HUES48 (cell line): ENCODE results near the gene ATG7.

Experiments
- H3K27ac ChIP-seq: one replicate; pipeline ENCODE4 v1.7.0; 2013; ENCODE audit warnings: low read depth, low read length, inconsistent platforms
- H3K27me3 ChIP-seq: 2 replicates; pipeline ENCODE4 v1.6.1; 2013; ENCODE audit warnings: mild to moderate bottlenecking, low read length; ENCODE audit not compliant: control insufficient read depth, insufficient read depth
- H3K36me3 ChIP-seq: 2 replicates; pipeline ENCODE4 v1.6.1; 2013; ENCODE audit warnings: low read length; ENCODE audit not compliant: control insufficient read depth, insufficient read depth
- H3K4me1 ChIP-seq: 2 replicates; pipeline ENCODE4 v1.6.1; 2013; ENCODE audit warnings: mild to moderate bottlenecking, low read length; ENCODE audit not compliant: control insufficient read depth, insufficient read depth
- H3K4me3 ChIP-seq: 2 replicates; pipeline ENCODE4 v1.5.1; 2013; ENCODE audit warnings: mild to moderate bottlenecking, low read depth, low read length
- H3K9ac ChIP-seq: 2 replicates; pipeline ENCODE4 v1.6.1; 2013; ENCODE audit warnings: mild to moderate bottlenecking, low read depth, low read length, moderate library complexity
- H3K9me3 ChIP-seq: 2 replicates; pipeline ENCODE4 v1.6.1; 2013; ENCODE audit warnings: low read length; ENCODE audit not compliant: control insufficient read depth, insufficient read depth

ATG7 gene

GRCh38 chr3:11547498-11547897 lies 275.3 kb downstream of the ATG7 start:
- Histone ChIP-seq H3K27me3 (no peaks in the 10 kb centered on the region), H3K9me3 (no peaks in the 10 kb centered on the region), H3K4me1 (no peaks in the 10 kb centered on the region), H3K36me3 (no peaks in the 10 kb centered on the region), H3K4me3 (no peak overlapping the region), H3K27ac (no peak overlapping the region), H3K9ac (no peak overlapping the region)

- no peaks in the 10 kb centered on the region for H3K9me3 ChIP-seq
- H3K27ac ChIP-seq: no peak overlapping the region
- H3K36me3 ChIP-seq: no peaks in the 10 kb centered on the region
- no peak overlapping the region for H3K9ac ChIP-seq
- H3K4me1 ChIP-seq: no peaks in the 10 kb centered on the region
- no peak overlapping the region for H3K4me3 ChIP-seq
- H3K27me3 ChIP-seq: no peaks in the 10 kb centered on the region
Observed at GRCh38 chr3:11548721-11549131, 276.5 kb downstream of the ATG7 start.

- H3K36me3 ChIP-seq: no peaks in the 10 kb centered on the region
- no peak overlapping the region for H3K4me3 ChIP-seq
- H3K4me1 ChIP-seq: no peaks in the 10 kb centered on the region
- no peaks in the 10 kb centered on the region for H3K9me3 ChIP-seq
- no peaks in the 10 kb centered on the region for H3K27me3 ChIP-seq
- H3K27ac ChIP-seq: no peak overlapping the region
- H3K9ac ChIP-seq: no peak overlapping the region
Observed at GRCh38 chr3:11549580-11550140, 277.5 kb downstream of the ATG7 start.

- H3K4me3 ChIP-seq: no peak overlapping the region
- peaks cover 9% of the 10 kb centered on the region for H3K36me3 ChIP-seq
- no peaks in the 10 kb centered on the region for H3K4me1 ChIP-seq
- no peaks in the 10 kb centered on the region for H3K9me3 ChIP-seq
- H3K27ac ChIP-seq: no peak overlapping the region
- H3K27me3 ChIP-seq: no peaks in the 10 kb centered on the region
- H3K9ac ChIP-seq: no peak overlapping the region
Observed at GRCh38 chr3:11551036-11551435, 278.8 kb downstream of the ATG7 start.

GRCh38 chr3:11552289-11553264 lies 280.4 kb downstream of the ATG7 start:
- H3K27ac ChIP-seq: no peak overlapping the region
- H3K4me1 ChIP-seq: 0 out of 2 replicates have a peak, but pooled peaks cover 2% of the 10 kb centered on the region
- no peak overlapping the region for H3K4me3 ChIP-seq
- H3K9me3 ChIP-seq: no peaks in the 10 kb centered on the region
- H3K36me3 ChIP-seq: peaks cover 23% of the 10 kb centered on the region
- H3K27me3 ChIP-seq: no peaks in the 10 kb centered on the region
- H3K9ac ChIP-seq: no peak overlapping the region

- H3K27ac ChIP-seq: no peak overlapping the region
- no peak overlapping the region for H3K9ac ChIP-seq
- H3K36me3 ChIP-seq: peaks cover 33% of the 10 kb centered on the region
- H3K27me3 ChIP-seq: no peaks in the 10 kb centered on the region
- H3K4me1 ChIP-seq: 0 out of 2 replicates have a peak, but pooled peaks cover 2% of the 10 kb centered on the region
- H3K4me3 ChIP-seq: no peak overlapping the region
- no peaks in the 10 kb centered on the region for H3K9me3 ChIP-seq
Observed at GRCh38 chr3:11553436-11554235, 281.4 kb downstream of the ATG7 start.

GRCh38 chr3:11554236-11554610 lies 282.0 kb downstream of the ATG7 start:
- Histone ChIP-seq H3K36me3 (peaks cover 38% of the 10 kb centered on the region), H3K4me3 (no peak overlapping the region), H3K9me3 (no peaks in the 10 kb centered on the region), H3K27me3 (no peaks in the 10 kb centered on the region), H3K27ac (no peak overlapping the region), H3K9ac (no peak overlapping the region), H3K4me1 (0 out of 2 replicates have a peak, but pooled peaks cover 2% of the 10 kb centered on the region)

- Histone ChIP-seq H3K4me1 (0 out of 2 replicates have a peak, but pooled peaks cover 2% of the 10 kb centered on the region), H3K9me3 (no peaks in the 10 kb centered on the region), H3K4me3 (no peak overlapping the region), H3K27ac (no peak overlapping the region), H3K36me3 (peaks cover 42% of the 10 kb centered on the region), H3K9ac (no peak overlapping the region), H3K27me3 (no peaks in the 10 kb centered on the region)
Observed at GRCh38 chr3:11554666-11555065, 282.5 kb downstream of the ATG7 start.

GRCh38 chr3:11555211-11555782 lies 283.1 kb downstream of the ATG7 start:
- Histone ChIP-seq H3K27me3 (no peaks in the 10 kb centered on the region), H3K27ac (no peak overlapping the region), H3K4me1 (0 out of 2 replicates have a peak, but pooled peaks cover 2% of the 10 kb centered on the region), H3K9ac (no peak overlapping the region), H3K9me3 (no peaks in the 10 kb centered on the region), H3K36me3 (peaks cover 42% of the 10 kb centered on the region), H3K4me3 (no peak overlapping the region)

- H3K36me3 ChIP-seq: peaks cover 42% of the 10 kb centered on the region
- no peak overlapping the region for H3K27ac ChIP-seq
- no peak overlapping the region for H3K4me3 ChIP-seq
Observed at GRCh38 chr3:11555881-11556633, 283.9 kb downstream of the ATG7 start.

More at GRCh38 chr3:11555881-11556633, 283.9 kb downstream of the ATG7 start:
- Histone ChIP-seq H3K9me3 (no peaks in the 10 kb centered on the region), H3K27me3 (no peaks in the 10 kb centered on the region), H3K4me1 (0 out of 2 replicates have a peak, but pooled peaks cover 2% of the 10 kb centered on the region), H3K9ac (no peak overlapping the region)
